GM18505 (cell line): Measurements from ENCODE around the gene PCNP.
"Not testable (repeated sequence)": the region's sequence is repeated elsewhere in the genome, so short reads cannot be mapped to it uniquely, and the experiment has no call there.

Source experiments
- ATAC-seq: cut with Tn5 transposase; IDR thresholded peaks from one replicate; pipeline ENCODE4 v1.9.1; 2021; ENCODE audit not compliant: unreplicated experiment
- POLR2A ChIP-seq: IDR thresholded peaks from 4 replicates; pipeline ENCODE4 v1.6.1; 2011; ENCODE audit warnings: borderline replicate concordance; ENCODE audit not compliant: insufficient read depth, insufficient read length; ENCODE audit errors: extremely low read depth

The PCNP gene

GRCh38 chr3:101631098-101631796 is 57.3 kb downstream of the PCNP start:
- ATAC-seq: no peak
- no peak for TF ChIP-seq POLR2A

- ATAC-seq: not testable (repeated sequence)
These were observed 58.0 kb downstream of the PCNP start for GRCh38 chr3:101631959-101632358.

- ATAC-seq: no peak
These were observed 58.6 kb downstream of the PCNP start for GRCh38 chr3:101632586-101632985.

GRCh38 chr3:101633186-101633585 is 59.2 kb downstream of the PCNP start:
- no peak for TF ChIP-seq POLR2A
- no peak for ATAC-seq

More at GRCh38 chr3:101632586-101632985, 58.6 kb downstream of the PCNP start:
- TF ChIP-seq POLR2A: no peak

- ATAC-seq: no peak
- TF ChIP-seq POLR2A: no peak
These were observed 60.7 kb downstream of the PCNP start for GRCh38 chr3:101634591-101635196.

- TF ChIP-seq POLR2A: no peak
- ATAC-seq: no peak
These were observed 61.4 kb downstream of the PCNP start for GRCh38 chr3:101635345-101635744.

- peak; percentile 87 for ATAC-seq
These were observed 62.2 kb downstream of the PCNP start for GRCh38 chr3:101635954-101636798.

GRCh38 chr3:101637451-101637850 is 63.5 kb downstream of the PCNP start:
- TF ChIP-seq POLR2A: no peak
- no peak for ATAC-seq

More at GRCh38 chr3:101635954-101636798, 62.2 kb downstream of the PCNP start:
- TF ChIP-seq POLR2A: no peak

GRCh38 chr3:101638261-101638745 is 64.3 kb downstream of the PCNP start:
- no peak for TF ChIP-seq POLR2A
- no peak for ATAC-seq

GRCh38 chr3:101639280-101639963 is 65.4 kb downstream of the PCNP start:
- TF ChIP-seq POLR2A: no peak
- ATAC-seq: no peak

GRCh38 chr3:101640256-101640655 is 66.3 kb downstream of the PCNP start:
- no peak for ATAC-seq
- no peak for TF ChIP-seq POLR2A

- ATAC-seq: not testable (repeated sequence)
These were observed 67.6 kb downstream of the PCNP start for GRCh38 chr3:101641397-101642115.

- TF ChIP-seq POLR2A: no peak
- ATAC-seq: no peak
These were observed 68.5 kb downstream of the PCNP start for GRCh38 chr3:101642441-101642840.
